ENCODE data around the gene HHIPL1. TPM values are rescaled to one million over a fixed set of nuclear protein-coding genes. Genes with fewer than 3 reads are reported as not detected.

The HHIPL1 gene
- total RNA-seq, 6 donors from 2014 or later, result 0.61 to 2.2 (median 1.3) TPM

- WGBS, 2 donors, result 90 to 94% methylated on average over 9 of the region's 9 CpGs
- no peak for DNase-seq
- Histone ChIP-seq H3K27me3 (no peaks in the 10 kb centered on the region), H3K4me3 (no peak overlapping the region), H3K4me1 (no peaks in the 10 kb centered on the region), H3K36me3 (no peaks in the 10 kb centered on the region), H3K9me3 (no peaks in the 10 kb centered on the region), H3K27ac (no peak overlapping the region)
- no peak for TF ChIP-seq POLR2AphosphoS5 (IDR thresholded peaks at IDR 0.05)
- TF ChIP-seq EP300 (IDR thresholded peaks at IDR 0.05), result no peak
- TF ChIP-seq POLR2A (IDR thresholded peaks at IDR 0.05), result no peak
- no peak for TF ChIP-seq CTCF (IDR thresholded peaks at IDR 0.05)
- no peak for ATAC-seq (ENCODE audit: low FRiP score in 2 of 2)
These were observed 77.8 kb downstream of the HHIPL1 start for GRCh38 chr14:99722741-99723140.

GRCh38 chr14:99724196-99724891 lies 79.4 kb downstream of the HHIPL1 start:
- TF ChIP-seq CTCF (IDR thresholded peaks at IDR 0.05) (no peak), EP300 (IDR thresholded peaks at IDR 0.05) (no peak), POLR2AphosphoS5 (IDR thresholded peaks at IDR 0.05) (no peak), POLR2A (IDR thresholded peaks at IDR 0.05) (no peak)
- H3K36me3 ChIP-seq, result no peaks in the 10 kb centered on the region
- H3K9me3 ChIP-seq, result no peaks in the 10 kb centered on the region
- H3K27ac ChIP-seq, result no peak overlapping the region
- H3K4me1 ChIP-seq, result no peaks in the 10 kb centered on the region
- no peak overlapping the region for H3K4me3 ChIP-seq
- 65 to 81% methylated on average over 3 to 4 of the region's 5 CpGs for WGBS, 2 donors
- DNase-seq, result no peak
- H3K27me3 ChIP-seq, result no peaks in the 10 kb centered on the region
- no peak for ATAC-seq (ENCODE audit: low FRiP score in 2 of 2)

GRCh38 chr14:99724939-99725773 lies 80.2 kb downstream of the HHIPL1 start:
- Histone ChIP-seq H3K27ac (no peak overlapping the region), H3K36me3 (no peaks in the 10 kb centered on the region), H3K4me1 (peaks cover 0 to 6% (median 3%) of the 10 kb centered on the region in 4 donors), H3K27me3 (no peaks in the 10 kb centered on the region), H3K4me3 (no peak overlapping the region), H3K9me3 (no peaks in the 10 kb centered on the region)
- TF ChIP-seq POLR2AphosphoS5 (IDR thresholded peaks at IDR 0.05) (no peak), CTCF (IDR thresholded peaks at IDR 0.05) (no peak), EP300 (IDR thresholded peaks at IDR 0.05) (no peak), POLR2A (IDR thresholded peaks at IDR 0.05) (no peak)
- 92 to 98% methylated on average over 7 to 15 of the region's 15 CpGs for WGBS, 2 donors
- peak in 1 of 2 donors; percentile 19 for DNase-seq
- ATAC-seq (ENCODE audit: low FRiP score in 2 of 2), result no peak

GRCh38 chr14:99725774-99726537 lies 81.0 kb downstream of the HHIPL1 start:
- TF ChIP-seq POLR2AphosphoS5 (IDR thresholded peaks at IDR 0.05) (no peak), EP300 (IDR thresholded peaks at IDR 0.05) (no peak), CTCF (IDR thresholded peaks at IDR 0.05) (no peak), POLR2A (IDR thresholded peaks at IDR 0.05) (no peak)
- H3K4me3 ChIP-seq, result no peak overlapping the region
- no peaks in the 10 kb centered on the region for H3K27me3 ChIP-seq
- peaks cover 5 to 14% (median 11%) of the 10 kb centered on the region in 4 donors for H3K4me1 ChIP-seq
- WGBS, 2 donors, result 64 to 72% methylated on average over 11 to 16 of the region's 18 CpGs
- no peak overlapping the region for H3K27ac ChIP-seq
- no peaks in the 10 kb centered on the region for H3K36me3 ChIP-seq
- no peaks in the 10 kb centered on the region for H3K9me3 ChIP-seq
- no peak for ATAC-seq (ENCODE audit: low FRiP score in 2 of 2)
- peak in 1 of 2 donors; percentile 20 for DNase-seq
